Esophagus muscularis mucosa (tissue), 4 donors: Measurements from ENCODE around the gene NTRK1. TPM values are rescaled to one million over a fixed set of nuclear protein-coding genes. Genes with fewer than 3 reads are reported as not detected.
A peak's percentile ranks its signal among the peaks of the same experiment; 100 is the strongest.

ENCODE experiments used
- DNase-seq: peaks from one replicate; pipeline ENCODE4 v3.0.0-alpha.2; 2017; ENCODE audit errors: extremely low spot score
- H3K27ac ChIP-seq, 4 donors: fragments of 200-600 bp; sonication (generic); replicated peaks in 1 of 4; 1 replicate in 3 of 4; 2 replicates in 1 of 4; pipeline ENCODE4 v1.5.1; 2016 to 2019; ENCODE audit warnings: mild to moderate bottlenecking in 1 of 4
- H3K27me3 ChIP-seq, 4 donors: fragments of 200-600 bp; sonication (generic); one replicate each; pipeline versions ENCODE4 v1.5.1 to v1.6.0; 2016 to 2019
- H3K36me3 ChIP-seq, 4 donors: fragments of 200-600 bp; sonication (generic); one replicate each; pipeline ENCODE4 v1.5.1; 2016 to 2019
- H3K4me1 ChIP-seq, 4 donors: fragments of 200-600 bp; sonication (generic); one replicate each; pipeline ENCODE4 v1.5.1; 2016 to 2019
- H3K4me3 ChIP-seq, 4 donors: fragments of 200-600 bp; sonication (generic); 1 replicate in 2 of 4; 2 replicates in 2 of 4; pipeline ENCODE4 v1.5.1; 2016 to 2019; ENCODE audit warnings: mild to moderate bottlenecking in 4 of 4, moderate library complexity in 1 of 4
- H3K9me3 ChIP-seq, 4 donors: fragments of 200-600 bp; sonication (generic); 1 replicate in 3 of 4; 2 replicates in 1 of 4; pipeline ENCODE4 v1.5.1; 2016 to 2019
- EP300 ChIP-seq: sonication (generic); formaldehyde crosslinking; IDR thresholded peaks from one replicate; pipeline ENCODE4 v1.6.1; 2017; ENCODE audit warnings: antibody characterized with exemption
- POLR2A ChIP-seq: fragments of 450-650 bp; IDR thresholded peaks from one replicate; pipeline ENCODE4 v1.6.1; 2017; ENCODE audit warnings: antibody characterized with exemption, moderate library complexity, mild to moderate bottlenecking, low read depth
- POLR2AphosphoS5 ChIP-seq, 2 donors: sonication (generic); formaldehyde crosslinking; IDR thresholded peaks; one replicate each; pipeline ENCODE4 v1.6.1; 2017; ENCODE audit warnings: antibody characterized with exemption in 2 of 2
- WGBS: methylation state at CpG from one replicate; pipeline ENCODE4 v1.1.5; 2018; 5-methylcytosine and 5-hydroxymethylcytosine counted together
- intact Hi-C: fragments of 100-400 bp; cut with DNase I; formaldehyde crosslinking; loops from one replicate; pipeline ENCODE4 v1.15.1; 2023
- total RNA-seq, 4 donors: library from RNA; depleted of rRNA; stranded (reverse); fragments of >200 nt; gene quantifications; one replicate each; pipeline versions ENCODE4 v1.1.0 to v1.2.1, GENCODE V29; 2016
- TF ChIP-seq, protein P1 (sequence below), 3 experiments: fragments of 200-600 bp in 2 of 3; fragments of 450-650 bp in 1 of 3; sonication (generic) in 2 of 3; IDR thresholded peaks; one replicate each; pipeline ENCODE4 v1.5.1; 2017 to 2019; ENCODE audit warnings: antibody characterized with exemption in 3 of 3, mild to moderate bottlenecking in 2 of 3, moderate library complexity in 1 of 3

NTRK1 gene
- total RNA-seq, 4 donors from 2014 or later = 0.58 to 2.5 (median 1.8) TPM

DNA sequence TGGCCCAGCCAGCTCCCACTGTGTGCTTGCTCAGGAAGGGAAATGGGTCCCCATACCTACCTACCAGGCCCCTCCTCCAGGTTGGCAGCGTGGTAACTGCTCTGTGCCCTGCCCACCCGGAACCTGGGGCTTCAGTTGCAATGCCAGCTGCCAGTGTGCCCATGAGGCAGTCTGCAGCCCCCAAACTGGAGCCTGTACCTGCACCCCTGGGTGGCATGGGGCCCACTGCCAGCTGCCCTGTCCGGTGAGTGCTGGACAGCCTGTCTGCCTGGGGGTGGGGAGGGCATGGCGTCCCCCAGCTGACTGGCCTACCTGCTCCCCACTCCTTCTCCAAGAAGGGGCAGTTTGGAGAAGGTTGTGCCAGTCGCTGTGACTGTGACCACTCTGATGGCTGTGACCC lies 49.0 kb downstream of the NTRK1 start:
- Histone ChIP-seq H3K36me3 (peaks cover 4 to 94% (median 32%) of the 10 kb centered on the region in 4 donors), H3K4me3 (no peak overlapping the region), H3K9me3 (no peaks in the 10 kb centered on the region), H3K27ac (no peak overlapping the region), H3K27me3 (peaks cover 0 to 61% (median 0%) of the 10 kb centered on the region in 4 donors), H3K4me1 (peaks cover 12 to 25% (median 23%) of the 10 kb centered on the region in 4 donors)
- no peak for DNase-seq
- TF ChIP-seq EP300 (no peak), POLR2AphosphoS5 (IDR thresholded peaks at IDR 0.05) (no peak), POLR2A (no peak)
- TF ChIP-seq, protein P1, sequence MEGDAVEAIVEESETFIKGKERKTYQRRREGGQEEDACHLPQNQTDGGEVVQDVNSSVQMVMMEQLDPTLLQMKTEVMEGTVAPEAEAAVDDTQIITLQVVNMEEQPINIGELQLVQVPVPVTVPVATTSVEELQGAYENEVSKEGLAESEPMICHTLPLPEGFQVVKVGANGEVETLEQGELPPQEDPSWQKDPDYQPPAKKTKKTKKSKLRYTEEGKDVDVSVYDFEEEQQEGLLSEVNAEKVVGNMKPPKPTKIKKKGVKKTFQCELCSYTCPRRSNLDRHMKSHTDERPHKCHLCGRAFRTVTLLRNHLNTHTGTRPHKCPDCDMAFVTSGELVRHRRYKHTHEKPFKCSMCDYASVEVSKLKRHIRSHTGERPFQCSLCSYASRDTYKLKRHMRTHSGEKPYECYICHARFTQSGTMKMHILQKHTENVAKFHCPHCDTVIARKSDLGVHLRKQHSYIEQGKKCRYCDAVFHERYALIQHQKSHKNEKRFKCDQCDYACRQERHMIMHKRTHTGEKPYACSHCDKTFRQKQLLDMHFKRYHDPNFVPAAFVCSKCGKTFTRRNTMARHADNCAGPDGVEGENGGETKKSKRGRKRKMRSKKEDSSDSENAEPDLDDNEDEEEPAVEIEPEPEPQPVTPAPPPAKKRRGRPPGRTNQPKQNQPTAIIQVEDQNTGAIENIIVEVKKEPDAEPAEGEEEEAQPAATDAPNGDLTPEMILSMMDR (IDR thresholded peaks at IDR 0.05) = no peak
- intact Hi-C loops = no loop called here
- WGBS = 83% methylated on average over 2 of the region's 5 CpGs

DNA sequence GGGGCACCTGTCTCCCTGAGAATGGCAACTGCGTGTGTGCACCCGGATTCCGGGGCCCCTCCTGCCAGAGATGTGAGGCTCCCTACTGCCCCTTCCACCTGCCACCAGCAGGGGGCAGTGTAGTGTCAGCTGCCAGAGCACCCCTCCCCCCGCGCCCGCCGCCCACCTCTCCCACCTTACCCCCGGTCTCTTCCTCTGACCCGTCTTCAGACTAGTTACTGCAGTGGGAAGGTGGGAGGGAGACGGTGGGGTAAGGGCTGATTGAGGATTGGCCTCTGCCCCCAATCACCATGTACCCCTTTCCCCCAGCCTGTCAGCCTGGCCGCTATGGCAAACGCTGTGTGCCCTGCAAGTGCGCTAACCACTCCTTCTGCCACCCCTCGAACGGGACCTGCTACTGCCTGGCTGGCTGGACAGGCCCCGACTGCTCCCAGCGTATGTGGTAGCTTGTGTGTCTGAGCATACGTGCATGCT lies 49.7 kb downstream of the NTRK1 start:
- TF ChIP-seq, protein P1 (IDR thresholded peaks at IDR 0.05) = peak; percentile 56 to 94 (median 85)
- TF ChIP-seq EP300 = no peak
- no peak for DNase-seq
- no peaks in the 10 kb centered on the region for H3K9me3 ChIP-seq
- no peak overlapping the region for H3K4me3 ChIP-seq
- peaks cover 10 to 23% (median 19%) of the 10 kb centered on the region in 4 donors for H3K4me1 ChIP-seq
- peaks cover 0 to 66% (median 0%) of the 10 kb centered on the region in 4 donors for H3K27me3 ChIP-seq
- peaks cover 4 to 94% (median 35%) of the 10 kb centered on the region in 4 donors for H3K36me3 ChIP-seq
- H3K27ac ChIP-seq = no peak overlapping the region
- intact Hi-C loops = no loop called here
- WGBS = 48% methylated on average over 8 of the region's 18 CpGs

DNA sequence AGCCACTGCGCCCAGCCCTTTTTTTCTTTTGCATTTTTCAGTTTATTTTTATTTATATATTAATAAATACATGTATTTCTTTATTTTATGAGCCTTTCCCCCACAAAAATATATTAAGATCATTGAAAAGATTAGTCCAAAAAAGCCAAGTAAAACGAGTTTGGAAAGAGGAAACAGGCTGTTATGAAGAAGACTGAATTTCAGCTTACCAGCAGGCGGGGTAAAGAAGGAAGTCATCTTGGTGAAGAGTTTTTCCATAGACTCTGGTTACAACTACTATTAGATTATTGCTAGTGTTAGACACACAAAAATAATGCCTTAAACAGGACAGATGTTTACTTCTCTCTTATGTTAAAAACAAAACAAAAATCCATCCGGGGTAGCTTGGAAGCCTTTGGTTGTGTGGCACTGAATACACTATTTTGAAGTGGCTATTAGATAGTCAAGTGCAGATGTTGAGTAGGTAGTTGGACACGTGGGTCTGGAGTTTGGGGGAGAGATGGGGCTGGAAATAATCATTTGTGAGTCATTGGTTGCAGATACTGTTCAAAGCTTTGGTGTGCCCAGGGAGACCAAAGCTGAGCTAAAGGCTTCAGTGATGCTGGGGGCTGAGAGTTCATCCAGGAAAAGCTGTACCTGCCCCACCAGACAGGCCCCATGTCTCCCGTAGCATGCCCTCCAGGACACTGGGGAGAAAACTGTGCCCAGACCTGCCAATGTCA lies 51.1 kb downstream of the NTRK1 start:
- DNase-seq = no peak
- peaks cover 0 to 57% (median 0%) of the 10 kb centered on the region in 4 donors for H3K27me3 ChIP-seq
- H3K4me1 ChIP-seq = peaks cover 9 to 22% (median 18%) of the 10 kb centered on the region in 4 donors
- H3K36me3 ChIP-seq = peaks cover 4 to 96% (median 33%) of the 10 kb centered on the region in 4 donors
- 66% methylated on average over 5 of the region's 6 CpGs for WGBS
- H3K9me3 ChIP-seq = no peaks in the 10 kb centered on the region
- no peak overlapping the region for H3K27ac ChIP-seq
- TF ChIP-seq POLR2AphosphoS5 (IDR thresholded peaks at IDR 0.05) = no peak
- no peak for TF ChIP-seq POLR2A
- TF ChIP-seq EP300 = no peak
- TF ChIP-seq, protein P1 (IDR thresholded peaks at IDR 0.05) = no peak
- intact Hi-C loops = no loop called here
- no peak overlapping the region for H3K4me3 ChIP-seq

DNA sequence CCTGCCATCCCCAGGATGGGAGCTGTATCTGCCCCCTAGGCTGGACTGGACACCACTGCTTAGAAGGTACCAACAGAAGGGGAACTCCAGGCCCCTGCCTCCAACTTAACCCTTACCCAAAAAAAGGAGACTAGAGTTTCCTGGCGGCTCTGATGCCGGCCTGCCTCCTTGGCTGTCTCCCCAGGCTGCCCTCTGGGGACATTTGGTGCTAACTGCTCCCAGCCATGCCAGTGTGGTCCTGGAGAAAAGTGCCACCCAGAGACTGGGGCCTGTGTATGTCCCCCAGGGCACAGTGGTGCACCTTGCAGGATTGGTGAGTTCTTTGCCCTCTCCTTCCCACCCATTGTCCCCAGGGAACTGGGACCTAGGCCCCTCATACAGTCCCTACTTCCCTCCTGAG lies 51.6 kb downstream of the NTRK1 start:
- DNase-seq = no peak
- TF ChIP-seq EP300 (no peak), POLR2A (no peak), POLR2AphosphoS5 (IDR thresholded peaks at IDR 0.05) (no peak)
- TF ChIP-seq, protein P1 (IDR thresholded peaks at IDR 0.05) = no peak
- Histone ChIP-seq H3K4me1 (peaks cover 3 to 21% (median 15%) of the 10 kb centered on the region in 4 donors), H3K4me3 (no peak overlapping the region), H3K27me3 (peaks cover 0 to 51% (median 0%) of the 10 kb centered on the region in 4 donors), H3K36me3 (peaks cover 4 to 93% (median 30%) of the 10 kb centered on the region in 4 donors), H3K27ac (no peak overlapping the region), H3K9me3 (no peaks in the 10 kb centered on the region)
- intact Hi-C loops = no loop called here
- 86% methylated on average over 2 of the region's 2 CpGs for WGBS
